Measurements from ENCODE around the gene ZNF467. TPM values are rescaled to one million over a fixed set of nuclear protein-coding genes. Genes with fewer than 3 reads are reported as not detected.

ZNF467 gene
- total and polyA plus RNA-seq, 3 donors from 2014 or later: 2.4 to 3.3 (median 2.9) TPM

DNA sequence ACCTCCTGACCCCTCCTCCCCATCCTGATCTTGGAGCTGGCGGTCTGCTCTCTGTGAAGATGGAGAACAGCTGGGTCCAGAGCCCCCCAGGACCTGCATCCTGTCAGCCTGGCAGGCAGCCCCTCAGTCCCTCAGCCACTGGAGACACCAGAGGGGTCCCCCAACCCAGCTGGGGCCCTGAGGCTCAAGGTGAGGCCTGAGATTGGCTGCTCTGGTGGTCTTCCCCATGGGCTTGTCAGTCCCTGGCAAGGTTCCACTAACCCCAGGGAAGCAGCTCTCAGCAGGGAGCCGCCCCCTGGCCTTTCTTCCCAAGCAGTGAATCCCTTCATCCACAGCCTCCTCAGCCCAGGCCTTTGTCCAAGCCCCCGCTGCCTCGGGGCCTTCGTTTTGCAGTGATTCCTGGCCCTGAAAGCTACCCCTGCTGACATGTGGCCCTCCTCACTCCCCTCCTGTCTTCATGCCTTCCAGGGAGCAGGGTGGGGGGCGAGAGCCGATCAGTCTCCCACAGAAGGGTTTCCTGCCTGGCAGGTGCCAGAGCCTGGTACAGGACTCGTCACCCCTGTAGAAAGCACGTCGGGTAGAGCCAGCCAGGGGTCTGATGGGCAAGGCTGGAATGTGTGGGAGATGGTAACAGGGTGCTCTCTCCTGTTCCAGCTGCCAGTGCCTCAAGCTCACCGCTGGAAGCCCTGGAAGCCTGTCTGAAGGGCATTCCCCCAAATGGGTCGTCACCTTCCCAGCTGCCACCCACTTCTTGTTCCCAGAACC lies 48.5 kb downstream of the ZNF467 start:
- intact Hi-C loops (cut with DNase I; ENCODE audit: low total_unique reads): no loop called here
- no peak overlapping the region for H3K4me3 ChIP-seq
- peaks cover 3% of the 10 kb centered on the region for H3K36me3 ChIP-seq (ENCODE audit: low read depth, missing control alignments)
- H3K4me1 ChIP-seq: peaks cover 9% of the 10 kb centered on the region
- no peaks in the 10 kb centered on the region for H3K27me3 ChIP-seq
- 85 to 96% methylated on average over 7 to 12 of the region's 12 CpGs for WGBS, 2 donors
- H3K27ac ChIP-seq: no peak overlapping the region
- no peaks in the 10 kb centered on the region for H3K9me3 ChIP-seq
- no peak for DNase-seq
- no peak for TF ChIP-seq POLR2A (IDR thresholded peaks at IDR 0.05)
- TF ChIP-seq, protein P1, sequence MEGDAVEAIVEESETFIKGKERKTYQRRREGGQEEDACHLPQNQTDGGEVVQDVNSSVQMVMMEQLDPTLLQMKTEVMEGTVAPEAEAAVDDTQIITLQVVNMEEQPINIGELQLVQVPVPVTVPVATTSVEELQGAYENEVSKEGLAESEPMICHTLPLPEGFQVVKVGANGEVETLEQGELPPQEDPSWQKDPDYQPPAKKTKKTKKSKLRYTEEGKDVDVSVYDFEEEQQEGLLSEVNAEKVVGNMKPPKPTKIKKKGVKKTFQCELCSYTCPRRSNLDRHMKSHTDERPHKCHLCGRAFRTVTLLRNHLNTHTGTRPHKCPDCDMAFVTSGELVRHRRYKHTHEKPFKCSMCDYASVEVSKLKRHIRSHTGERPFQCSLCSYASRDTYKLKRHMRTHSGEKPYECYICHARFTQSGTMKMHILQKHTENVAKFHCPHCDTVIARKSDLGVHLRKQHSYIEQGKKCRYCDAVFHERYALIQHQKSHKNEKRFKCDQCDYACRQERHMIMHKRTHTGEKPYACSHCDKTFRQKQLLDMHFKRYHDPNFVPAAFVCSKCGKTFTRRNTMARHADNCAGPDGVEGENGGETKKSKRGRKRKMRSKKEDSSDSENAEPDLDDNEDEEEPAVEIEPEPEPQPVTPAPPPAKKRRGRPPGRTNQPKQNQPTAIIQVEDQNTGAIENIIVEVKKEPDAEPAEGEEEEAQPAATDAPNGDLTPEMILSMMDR (IDR thresholded peaks at IDR 0.05): no peak

- TF ChIP-seq, protein P1 (IDR thresholded peaks at IDR 0.05): no peak
- no peak for TF ChIP-seq POLR2A (IDR thresholded peaks at IDR 0.05)
- no peaks in the 10 kb centered on the region for H3K27me3 ChIP-seq
- WGBS, 2 donors: 90 to 91% methylated on average over 11 to 15 of the region's 15 CpGs
- peaks cover 16% of the 10 kb centered on the region for H3K4me1 ChIP-seq
- no peaks in the 10 kb centered on the region for H3K9me3 ChIP-seq
- H3K36me3 ChIP-seq (ENCODE audit: low read depth, missing control alignments): peaks cover 3% of the 10 kb centered on the region
- no peak for DNase-seq
- intact Hi-C loops (cut with DNase I; ENCODE audit: low total_unique reads): no loop called here
- no peak overlapping the region for H3K4me3 ChIP-seq
- H3K27ac ChIP-seq: no peak overlapping the region
Observed at GRCh38 chr7:149723795-149724495, 49.4 kb downstream of the ZNF467 start.

DNA sequence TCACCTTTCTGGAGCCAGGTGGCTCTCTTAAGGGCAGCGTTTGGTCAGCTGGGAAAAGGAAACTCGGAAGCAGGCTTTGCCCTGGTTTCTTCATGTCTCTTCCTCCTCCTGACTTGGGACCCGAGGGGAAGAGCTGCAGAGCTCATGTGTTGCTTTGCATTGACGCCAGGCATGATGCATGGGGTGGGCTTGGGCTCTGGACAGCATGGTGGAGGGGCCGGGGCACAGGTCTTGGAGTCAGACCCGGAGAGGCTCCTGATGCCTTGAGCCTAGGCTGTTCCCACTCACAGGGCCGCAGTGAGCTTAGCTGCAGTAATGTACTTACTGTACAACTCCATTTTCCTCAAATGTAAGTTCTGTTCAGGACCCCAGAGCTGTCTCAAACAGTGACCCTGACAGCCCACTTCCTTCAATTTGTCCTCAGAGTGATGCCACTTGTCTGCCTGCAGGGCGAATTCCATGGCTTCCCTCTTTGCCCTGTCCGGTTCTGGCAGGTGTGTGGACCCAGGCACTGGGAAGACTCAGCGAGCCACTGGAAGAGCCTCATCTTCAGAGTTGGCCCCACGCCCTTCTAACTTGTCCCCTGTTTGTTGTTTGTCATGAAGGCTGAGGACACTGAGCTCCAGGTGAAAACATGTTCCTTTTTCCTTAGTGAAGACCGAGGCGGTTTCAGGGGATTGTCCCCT lies 50.2 kb downstream of the ZNF467 start:
- no peak overlapping the region for H3K27ac ChIP-seq
- peaks cover 3% of the 10 kb centered on the region for H3K36me3 ChIP-seq (ENCODE audit: low read depth, missing control alignments)
- peaks cover 18% of the 10 kb centered on the region for H3K4me1 ChIP-seq
- WGBS, 2 donors: 92 to 94% methylated on average over 13 of the region's 13 CpGs
- no peaks in the 10 kb centered on the region for H3K27me3 ChIP-seq
- intact Hi-C loops (cut with DNase I; ENCODE audit: low total_unique reads): no loop called here
- H3K9me3 ChIP-seq: no peaks in the 10 kb centered on the region
- DNase-seq: no peak
- H3K4me3 ChIP-seq: no peak overlapping the region
- no peak for TF ChIP-seq POLR2A (IDR thresholded peaks at IDR 0.05)
- TF ChIP-seq, protein P1 (IDR thresholded peaks at IDR 0.05): no peak

GRCh38 chr7:149722356-149722957 lies 50.9 kb downstream of the ZNF467 start:
- no peaks in the 10 kb centered on the region for H3K9me3 ChIP-seq
- intact Hi-C loops (cut with DNase I; ENCODE audit: low total_unique reads): no loop called here
- DNase-seq: no peak
- 86 to 96% methylated on average over 7 to 20 of the region's 20 CpGs for WGBS, 2 donors
- no peak for TF ChIP-seq POLR2A (IDR thresholded peaks at IDR 0.05)
- TF ChIP-seq, protein P1 (IDR thresholded peaks at IDR 0.05): no peak
- peaks cover 18% of the 10 kb centered on the region for H3K4me1 ChIP-seq
- no peaks in the 10 kb centered on the region for H3K27me3 ChIP-seq
- H3K4me3 ChIP-seq: no peak overlapping the region
- H3K36me3 ChIP-seq (ENCODE audit: low read depth, missing control alignments): peaks cover 3% of the 10 kb centered on the region
- no peak overlapping the region for H3K27ac ChIP-seq

Measured in testis (tissue), 3 donors.